HFFc6 (cell line): ENCODE results near the gene GTF2F2. TPM values are rescaled to one million over a fixed set of nuclear protein-coding genes. Genes with fewer than 3 reads are reported as not detected.
A peak's percentile ranks its signal among the peaks of the same experiment; 100 is the strongest.

Experiments
- DNase-seq: peaks from one replicate; pipeline ENCODE4 v3.0.0-alpha.2; 2018
- H3K27ac Mint-ChIP-seq: 2 replicates; pipeline ENCODE4 v1.8.0; 2020; ENCODE audit warnings: mild to moderate bottlenecking, mixed read lengths
- H3K27me3 Mint-ChIP-seq: 2 replicates; pipeline ENCODE4 v1.8.0; 2021; ENCODE audit warnings: mild to moderate bottlenecking, moderate library complexity, mixed read lengths; ENCODE audit not compliant: insufficient read depth
- H3K36me3 Mint-ChIP-seq: 2 replicates; pipeline ENCODE4 v1.8.0; 2021; ENCODE audit warnings: low read depth, mixed read lengths
- H3K4me1 Mint-ChIP-seq: 2 replicates; pipeline ENCODE4 v1.8.0; 2020; ENCODE audit warnings: low read depth, mixed read lengths
- H3K4me3 Mint-ChIP-seq: 2 replicates; pipeline ENCODE4 v1.8.0; 2020; ENCODE audit warnings: mild to moderate bottlenecking, moderate library complexity, mixed read lengths
- H3K9me3 Mint-ChIP-seq: 2 replicates; pipeline ENCODE4 v1.8.0; 2020; ENCODE audit warnings: mild to moderate bottlenecking, mixed read lengths
- total RNA-seq, 6 experiments: library from RNA; stranded (reverse); fragmentation: NEBNext Ultra II Directional; extraction: Animal tissue kit (Norgen Biotek cat#: 25700); gene quantifications; 2 replicates in 1 of 6; 3 replicates in 5 of 6; pipeline ENCODE4 v1.2.3, GENCODE V29; 2021
- TF ChIP-seq, protein P1 (sequence below): fragments of 200-600 bp; sonication (generic); IDR thresholded peaks from 2 replicates; pipeline ENCODE4 v1.5.0; 2021; ENCODE audit warnings: antibody characterized with exemption, mild to moderate bottlenecking

GTF2F2 gene
- total RNA-seq, 6 experiments from 2014 or later, result 22.9 to 31.5 (median 24.7) TPM

DNA sequence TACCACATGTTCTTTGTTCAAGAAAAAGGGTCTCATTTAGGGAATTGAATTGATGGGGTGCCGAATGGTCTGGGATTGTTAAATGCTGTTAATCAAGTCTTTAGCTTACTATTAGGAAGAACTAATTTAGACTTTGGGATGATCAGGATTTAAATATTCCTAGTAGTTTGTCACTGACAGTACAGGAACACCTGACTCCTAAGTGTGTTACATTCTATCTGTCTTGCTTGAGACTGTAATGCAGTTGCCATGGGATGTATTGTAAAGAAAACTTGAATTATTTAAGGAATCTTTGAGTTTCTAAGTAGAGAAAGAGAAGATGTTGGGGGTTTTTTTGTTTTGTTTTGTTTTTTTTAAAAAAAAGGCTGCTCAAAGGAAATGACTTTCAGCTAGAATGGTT lies 98.4 kb downstream of the GTF2F2 start:
- H3K9me3 Mint-ChIP-seq, result no peaks in the 10 kb centered on the region
- no peak for DNase-seq
- H3K4me1 Mint-ChIP-seq, result peaks cover 77% of the 10 kb centered on the region
- peaks cover 32% of the 10 kb centered on the region for H3K36me3 Mint-ChIP-seq
- peak overlapping the region; percentile 70 for H3K27ac Mint-ChIP-seq
- H3K4me3 Mint-ChIP-seq, result peak overlapping the region; percentile 48
- TF ChIP-seq, protein P1, sequence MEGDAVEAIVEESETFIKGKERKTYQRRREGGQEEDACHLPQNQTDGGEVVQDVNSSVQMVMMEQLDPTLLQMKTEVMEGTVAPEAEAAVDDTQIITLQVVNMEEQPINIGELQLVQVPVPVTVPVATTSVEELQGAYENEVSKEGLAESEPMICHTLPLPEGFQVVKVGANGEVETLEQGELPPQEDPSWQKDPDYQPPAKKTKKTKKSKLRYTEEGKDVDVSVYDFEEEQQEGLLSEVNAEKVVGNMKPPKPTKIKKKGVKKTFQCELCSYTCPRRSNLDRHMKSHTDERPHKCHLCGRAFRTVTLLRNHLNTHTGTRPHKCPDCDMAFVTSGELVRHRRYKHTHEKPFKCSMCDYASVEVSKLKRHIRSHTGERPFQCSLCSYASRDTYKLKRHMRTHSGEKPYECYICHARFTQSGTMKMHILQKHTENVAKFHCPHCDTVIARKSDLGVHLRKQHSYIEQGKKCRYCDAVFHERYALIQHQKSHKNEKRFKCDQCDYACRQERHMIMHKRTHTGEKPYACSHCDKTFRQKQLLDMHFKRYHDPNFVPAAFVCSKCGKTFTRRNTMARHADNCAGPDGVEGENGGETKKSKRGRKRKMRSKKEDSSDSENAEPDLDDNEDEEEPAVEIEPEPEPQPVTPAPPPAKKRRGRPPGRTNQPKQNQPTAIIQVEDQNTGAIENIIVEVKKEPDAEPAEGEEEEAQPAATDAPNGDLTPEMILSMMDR, result no peak
- no peaks in the 10 kb centered on the region for H3K27me3 Mint-ChIP-seq

DNA sequence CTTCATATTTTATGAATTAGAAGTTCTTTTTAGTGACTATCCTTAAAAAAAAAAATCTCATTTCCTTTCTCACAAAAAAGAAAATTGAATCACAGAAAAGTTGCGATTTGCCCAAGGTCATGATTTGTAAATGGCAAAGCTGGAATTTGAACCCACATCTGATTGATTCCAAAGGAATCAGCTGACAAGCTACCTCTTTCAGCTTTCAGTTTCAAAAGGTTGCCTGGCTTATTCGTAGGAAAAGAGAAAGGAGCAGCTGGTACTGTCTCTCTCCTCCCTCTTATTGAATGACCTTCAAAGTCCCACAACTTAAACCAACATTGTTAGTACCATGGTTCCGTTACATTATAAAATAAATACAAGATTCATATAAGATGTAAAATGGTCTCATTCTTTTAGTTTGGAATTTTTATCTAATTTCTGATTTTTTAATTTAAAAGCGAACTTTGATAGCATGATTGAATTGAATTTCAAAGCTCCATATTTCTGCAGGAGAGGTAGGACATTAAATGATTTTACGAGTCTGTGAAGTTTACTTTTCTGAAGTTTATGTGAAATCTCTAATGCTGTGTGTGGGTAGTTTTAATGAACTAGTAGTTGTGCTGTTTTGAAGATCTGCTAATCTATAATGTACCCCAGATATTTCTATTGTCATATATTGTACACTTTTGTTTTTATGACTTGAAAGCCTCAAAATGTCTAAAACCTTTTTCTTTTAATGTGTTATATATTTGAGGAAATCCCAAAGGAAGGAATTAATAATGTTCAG lies 99.0 kb downstream of the GTF2F2 start:
- H3K4me1 Mint-ChIP-seq, result peaks cover 79% of the 10 kb centered on the region
- no peak for DNase-seq
- peaks cover 32% of the 10 kb centered on the region for H3K36me3 Mint-ChIP-seq
- no peaks in the 10 kb centered on the region for H3K27me3 Mint-ChIP-seq
- H3K4me3 Mint-ChIP-seq, result peak overlapping the region; percentile 48
- no peaks in the 10 kb centered on the region for H3K9me3 Mint-ChIP-seq
- H3K27ac Mint-ChIP-seq, result peak overlapping the region; percentile 70
- TF ChIP-seq, protein P1, result no peak

DNA sequence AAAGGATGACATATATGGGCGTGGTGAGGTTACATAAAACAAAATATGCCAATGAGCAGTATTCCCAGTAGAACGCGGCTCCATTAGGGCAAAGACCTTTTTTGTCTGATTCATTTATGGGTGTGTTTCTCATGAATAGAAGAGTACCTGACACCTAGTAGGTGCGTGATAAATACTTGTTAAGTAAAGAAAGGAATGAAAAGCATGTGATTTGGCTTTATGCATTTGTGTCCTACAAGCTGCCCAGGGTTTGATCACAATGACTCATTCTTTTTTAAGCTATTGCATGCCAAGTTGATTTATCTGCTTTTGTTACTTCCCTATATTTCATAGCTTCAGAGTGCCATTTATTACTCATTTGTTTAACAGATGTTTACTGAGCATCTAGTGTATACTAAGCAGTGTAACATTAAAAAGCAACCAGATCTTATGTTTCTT lies 99.6 kb downstream of the GTF2F2 start:
- Mint-ChIP-seq H3K4me3 (peak overlapping the region; percentile 48), H3K36me3 (peaks cover 32% of the 10 kb centered on the region), H3K27ac (peak overlapping the region; percentile 70), H3K4me1 (peaks cover 84% of the 10 kb centered on the region), H3K27me3 (no peaks in the 10 kb centered on the region), H3K9me3 (no peaks in the 10 kb centered on the region)
- TF ChIP-seq, protein P1, result no peak
- DNase-seq, result peak; percentile 70

DNA sequence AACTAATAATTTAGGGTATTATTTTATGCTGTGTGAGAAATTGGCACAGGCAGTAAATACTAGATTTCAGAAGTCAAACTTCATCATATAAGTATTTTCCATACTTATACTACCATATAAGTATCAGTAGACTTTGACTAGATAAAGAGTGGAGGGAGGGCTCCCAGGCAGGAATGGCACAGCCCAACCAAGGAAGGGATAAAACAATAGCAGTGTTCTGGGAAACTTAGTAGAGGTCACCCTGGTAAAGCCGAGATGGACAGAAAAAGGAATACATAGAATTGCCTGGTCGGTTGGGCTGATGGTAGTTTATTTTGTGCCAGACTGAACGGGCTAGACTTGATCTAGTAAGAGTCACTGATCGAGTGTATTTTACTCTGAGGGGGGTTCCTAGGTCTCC lies 100.1 kb downstream of the GTF2F2 start:
- H3K27me3 Mint-ChIP-seq, result no peaks in the 10 kb centered on the region
- H3K4me1 Mint-ChIP-seq, result peaks cover 85% of the 10 kb centered on the region
- DNase-seq, result no peak
- H3K9me3 Mint-ChIP-seq, result no peaks in the 10 kb centered on the region
- H3K36me3 Mint-ChIP-seq, result peaks cover 32% of the 10 kb centered on the region
- H3K27ac Mint-ChIP-seq, result peak overlapping the region; percentile 70
- TF ChIP-seq, protein P1, result no peak
- H3K4me3 Mint-ChIP-seq, result peak overlapping the region; percentile 48

DNA sequence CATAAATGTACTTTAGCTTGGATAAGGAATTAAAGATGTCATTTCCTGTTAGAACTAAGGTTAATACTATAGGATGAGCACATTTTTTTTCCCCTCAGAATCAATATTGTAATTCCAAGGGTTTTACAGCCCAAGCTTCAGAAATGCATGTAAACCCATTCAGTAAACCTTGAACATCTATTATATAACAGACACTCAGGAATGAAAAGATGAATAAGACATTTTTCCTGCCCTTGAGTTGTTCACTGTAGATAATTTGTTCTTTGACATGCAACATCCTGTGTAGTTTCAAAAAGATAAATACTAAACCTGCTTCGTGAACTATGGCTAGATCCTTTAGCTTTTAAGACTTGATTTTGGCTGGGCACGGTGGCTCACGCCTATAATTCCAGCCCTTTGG lies 102.2 kb downstream of the GTF2F2 start:
- Mint-ChIP-seq H3K4me3 (no peak overlapping the region), H3K27me3 (no peaks in the 10 kb centered on the region), H3K27ac (peak overlapping the region; percentile 49; the same call in 1 of the 2 replicates), H3K4me1 (peaks cover 71% of the 10 kb centered on the region), H3K9me3 (no peaks in the 10 kb centered on the region), H3K36me3 (peaks cover 21% of the 10 kb centered on the region)
- TF ChIP-seq, protein P1, result no peak
- DNase-seq, result no peak
